ENCODE measurements around the gene RAB9A.
"Not testable (repeated sequence)": the region's sequence is repeated elsewhere in the genome, so short reads cannot be mapped to it uniquely, and the experiment has no call there.

Gene RAB9A

GRCh38 chrX:13647709-13648212, 41.2 kb upstream of the RAB9A start:
- Histone ChIP-seq H3K9ac (ENCODE audit: low read length) (peak overlapping the region; percentile 47), H3K9me3 (ENCODE audit: control insufficient read depth, low read length) (no peaks in the 10 kb centered on the region), H3K4me3 (ENCODE audit: insufficient read depth in 1 of 2, low read depth in 1 of 2, low read length in 2 of 2) (no peak overlapping the region), H3K36me3 (ENCODE audit: control insufficient read depth in 1 of 2, insufficient read depth in 2 of 2, low read depth in 1 of 2, low read length in 2 of 2) (no peaks in the 10 kb centered on the region), H3K27me3 (ENCODE audit: control insufficient read depth in 1 of 2, insufficient read depth in 1 of 2, low read length in 2 of 2) (peaks cover 0 to 51% of the 10 kb centered on the region in 2 experiments), H3K18ac (ENCODE audit: low read depth in 1 of 2, low read length in 2 of 2) (peak overlapping the region; percentile 21 to 40), H3K23ac (ENCODE audit: low read length in 2 of 2) (no peak overlapping the region), H2BK12ac (ENCODE audit: low read length in 2 of 2) (peak overlapping the region; percentile 54 to 72), H3K27ac (ENCODE audit: low read length, poor library complexity, severe bottlenecking) (peak overlapping the region; percentile 40), H2AFZ (ENCODE audit: low read depth, low read length) (no peak overlapping the region), H2BK120ac (ENCODE audit: low read depth, low read length) (no peak overlapping the region), H3K4ac (ENCODE audit: low read depth in 1 of 2, low read length in 2 of 2) (no peak overlapping the region), H2AK5ac (ENCODE audit: low read length, severe bottlenecking) (no peak overlapping the region), H2BK15ac (ENCODE audit: low read depth, poor library complexity, severe bottlenecking) (no peak overlapping the region), H4K91ac (ENCODE audit: low read length) (no peak overlapping the region), H3K4me2 (ENCODE audit: low read length, poor library complexity, severe bottlenecking) (no peak overlapping the region), H3K14ac (ENCODE audit: low read length in 2 of 2) (no peak overlapping the region), H2BK5ac (ENCODE audit: low read depth, low read length, poor library complexity, severe bottlenecking) (no peak overlapping the region), H3K79me1 (replicated peaks; ENCODE audit: low read length, poor library complexity, severe bottlenecking) (no peaks in the 10 kb centered on the region), H4K8ac (ENCODE audit: low read length) (no peak overlapping the region), H3K4me1 (ENCODE audit: control insufficient read depth, insufficient read depth, low read depth, low read length) (peaks cover 2% of the 10 kb centered on the region)
- WGBS = 12% methylated on average over 7 of the region's 8 CpGs
- peak; percentile 86 for DNase-seq

GRCh38 chrX:13648336-13648735, 40.6 kb upstream of the RAB9A start:
- not testable (repeated sequence) for H2BK15ac ChIP-seq (ENCODE audit: low read depth, poor library complexity, severe bottlenecking); H4K91ac ChIP-seq (ENCODE audit: low read length); H2AFZ ChIP-seq (ENCODE audit: low read depth, low read length); H3K79me1 ChIP-seq (replicated peaks; ENCODE audit: low read length, poor library complexity, severe bottlenecking); H2BK120ac ChIP-seq (ENCODE audit: low read depth, low read length); H3K9me3 ChIP-seq (ENCODE audit: control insufficient read depth, low read length); H3K36me3 ChIP-seq (ENCODE audit: control insufficient read depth in 1 of 2, insufficient read depth in 2 of 2, low read depth in 1 of 2, low read length in 2 of 2); H3K27ac ChIP-seq (ENCODE audit: low read length, poor library complexity, severe bottlenecking); H3K4me2 ChIP-seq (ENCODE audit: low read length, poor library complexity, severe bottlenecking); H3K9ac ChIP-seq (ENCODE audit: low read length); H3K14ac ChIP-seq (ENCODE audit: low read length in 2 of 2); H4K8ac ChIP-seq (ENCODE audit: low read length); DNase-seq; H3K4ac ChIP-seq (ENCODE audit: low read depth in 1 of 2, low read length in 2 of 2); H3K4me3 ChIP-seq (ENCODE audit: insufficient read depth in 1 of 2, low read depth in 1 of 2, low read length in 2 of 2); H2BK5ac ChIP-seq (ENCODE audit: low read depth, low read length, poor library complexity, severe bottlenecking); H3K18ac ChIP-seq (ENCODE audit: low read depth in 1 of 2, low read length in 2 of 2); H3K4me1 ChIP-seq (ENCODE audit: control insufficient read depth, insufficient read depth, low read depth, low read length); H3K23ac ChIP-seq (ENCODE audit: low read length in 2 of 2); H2AK5ac ChIP-seq (ENCODE audit: low read length, severe bottlenecking)
- H2BK12ac ChIP-seq (ENCODE audit: low read length in 2 of 2) = peak overlapping the region in 1 of 2 experiments; percentile 18
- peaks cover 0 to 48% of the 10 kb centered on the region in 2 experiments for H3K27me3 ChIP-seq (ENCODE audit: control insufficient read depth in 1 of 2, insufficient read depth in 1 of 2, low read length in 2 of 2)
- 100% methylated on average over 1 of the region's 2 CpGs for WGBS

GRCh38 chrX:13649838-13650237, 39.1 kb upstream of the RAB9A start:
- Histone ChIP-seq H3K27me3 (ENCODE audit: control insufficient read depth in 1 of 2, insufficient read depth in 1 of 2, low read length in 2 of 2) (peaks cover 0 to 43% of the 10 kb centered on the region in 2 experiments), H2AFZ (ENCODE audit: low read depth, low read length) (no peak overlapping the region), H3K4me1 (ENCODE audit: control insufficient read depth, insufficient read depth, low read depth, low read length) (peaks cover 2% of the 10 kb centered on the region), H3K4me2 (ENCODE audit: low read length, poor library complexity, severe bottlenecking) (no peak overlapping the region), H3K27ac (ENCODE audit: low read length, poor library complexity, severe bottlenecking) (no peak overlapping the region), H3K36me3 (ENCODE audit: control insufficient read depth in 1 of 2, insufficient read depth in 2 of 2, low read depth in 1 of 2, low read length in 2 of 2) (no peaks in the 10 kb centered on the region), H3K23ac (ENCODE audit: low read length in 2 of 2) (no peak overlapping the region), H4K91ac (ENCODE audit: low read length) (no peak overlapping the region), H3K14ac (ENCODE audit: low read length in 2 of 2) (no peak overlapping the region), H2BK120ac (ENCODE audit: low read depth, low read length) (peak overlapping the region; percentile 49), H2BK12ac (ENCODE audit: low read length in 2 of 2) (no peak overlapping the region), H3K18ac (ENCODE audit: low read depth in 1 of 2, low read length in 2 of 2) (no peak overlapping the region), H3K79me1 (replicated peaks; ENCODE audit: low read length, poor library complexity, severe bottlenecking) (no peaks in the 10 kb centered on the region), H3K9ac (ENCODE audit: low read length) (peak overlapping the region; percentile 3), H3K4ac (ENCODE audit: low read depth in 1 of 2, low read length in 2 of 2) (no peak overlapping the region), H4K8ac (ENCODE audit: low read length) (no peak overlapping the region), H3K9me3 (ENCODE audit: control insufficient read depth, low read length) (no peaks in the 10 kb centered on the region), H2AK5ac (ENCODE audit: low read length, severe bottlenecking) (no peak overlapping the region), H2BK15ac (ENCODE audit: low read depth, poor library complexity, severe bottlenecking) (no peak overlapping the region), H3K4me3 (ENCODE audit: insufficient read depth in 1 of 2, low read depth in 1 of 2, low read length in 2 of 2) (no peak overlapping the region), H2BK5ac (ENCODE audit: low read depth, low read length, poor library complexity, severe bottlenecking) (no peak overlapping the region)
- 23% methylated on average over 3 of the region's 5 CpGs for WGBS
- peak; percentile 65 for DNase-seq

- Histone ChIP-seq H3K27me3 (ENCODE audit: control insufficient read depth in 1 of 2, insufficient read depth in 1 of 2, low read length in 2 of 2) (peaks cover 0 to 43% of the 10 kb centered on the region in 2 experiments), H3K23ac (ENCODE audit: low read length in 2 of 2) (no peak overlapping the region), H3K27ac (ENCODE audit: low read length, poor library complexity, severe bottlenecking) (no peak overlapping the region), H2AFZ (ENCODE audit: low read depth, low read length) (no peak overlapping the region), H2BK5ac (ENCODE audit: low read depth, low read length, poor library complexity, severe bottlenecking) (no peak overlapping the region), H3K4ac (ENCODE audit: low read depth in 1 of 2, low read length in 2 of 2) (no peak overlapping the region), H4K8ac (ENCODE audit: low read length) (no peak overlapping the region), H3K9me3 (ENCODE audit: control insufficient read depth, low read length) (no peaks in the 10 kb centered on the region), H3K79me1 (replicated peaks; ENCODE audit: low read length, poor library complexity, severe bottlenecking) (no peaks in the 10 kb centered on the region), H3K9ac (ENCODE audit: low read length) (no peak overlapping the region), H2BK12ac (ENCODE audit: low read length in 2 of 2) (no peak overlapping the region), H3K14ac (ENCODE audit: low read length in 2 of 2) (no peak overlapping the region), H2BK120ac (ENCODE audit: low read depth, low read length) (no peak overlapping the region), H2AK5ac (ENCODE audit: low read length, severe bottlenecking) (no peak overlapping the region), H3K4me3 (ENCODE audit: insufficient read depth in 1 of 2, low read depth in 1 of 2, low read length in 2 of 2) (no peak overlapping the region), H4K91ac (ENCODE audit: low read length) (no peak overlapping the region), H3K4me2 (ENCODE audit: low read length, poor library complexity, severe bottlenecking) (no peak overlapping the region), H3K18ac (ENCODE audit: low read depth in 1 of 2, low read length in 2 of 2) (no peak overlapping the region), H3K4me1 (ENCODE audit: control insufficient read depth, insufficient read depth, low read depth, low read length) (peaks cover 2% of the 10 kb centered on the region), H2BK15ac (ENCODE audit: low read depth, poor library complexity, severe bottlenecking) (no peak overlapping the region), H3K36me3 (ENCODE audit: control insufficient read depth in 1 of 2, insufficient read depth in 2 of 2, low read depth in 1 of 2, low read length in 2 of 2) (no peaks in the 10 kb centered on the region)
- no CpG with 5 or more reads among the region's 1 CpG for WGBS
- DNase-seq = no peak
Observed at GRCh38 chrX:13650318-13650717, 38.6 kb upstream of the RAB9A start.
